Lung (tissue), 12 donors: ENCODE results near the gene SLC7A11. TPM values are rescaled to one million over a fixed set of nuclear protein-coding genes. Genes with fewer than 3 reads are reported as not detected.
A peak's percentile ranks its signal among the peaks of the same experiment; 100 is the strongest.

Experiments used
- ATAC-seq: fragments of 200-7000 bp; cut with Tn5 transposase; one replicate; pipeline ENCODE4 v1.9.1; 2020; ENCODE audit warnings: moderate number of reproducible peaks; ENCODE audit not compliant: insufficient read depth, low FRiP score
- DNase-seq, 3 donors: peaks; one replicate each; pipeline ENCODE4 v3.0.0-alpha.2; 2013 to 2017
- H3K27ac ChIP-seq, 2 donors: one replicate each; pipeline ENCODE4 v1.5.1; 2013; ENCODE audit warnings: mild to moderate bottlenecking in 2 of 2, moderate library complexity in 2 of 2, control low read depth in 1 of 2, inconsistent platforms in 1 of 2, low read depth in 1 of 2, low read length in 1 of 2
- H3K27me3 ChIP-seq, 3 donors: one replicate each; pipeline ENCODE4 v1.5.1; 2013; ENCODE audit warnings: low read length in 2 of 3; ENCODE audit not compliant: control insufficient read depth in 3 of 3, insufficient read depth in 3 of 3
- H3K36me3 ChIP-seq, 4 donors: one replicate each; pipeline ENCODE4 v1.5.1; 2013; ENCODE audit warnings: low read length in 4 of 4, mild to moderate bottlenecking in 1 of 4, moderate library complexity in 1 of 4; ENCODE audit not compliant: control insufficient read depth in 4 of 4, insufficient read depth in 4 of 4
- H3K4me1 ChIP-seq, 5 donors: one replicate each; pipeline ENCODE4 v1.5.1; 2013; ENCODE audit warnings: low read length in 5 of 5, mild to moderate bottlenecking in 2 of 5, moderate library complexity in 1 of 5; ENCODE audit not compliant: control insufficient read depth in 5 of 5, insufficient read depth in 5 of 5
- H3K4me3 ChIP-seq: one replicate; pipeline ENCODE4 v1.5.1; 2013; ENCODE audit warnings: mild to moderate bottlenecking, control low read depth, moderate library complexity
- H3K9ac ChIP-seq, 2 donors: one replicate each; pipeline ENCODE4 v1.5.1; 2013; ENCODE audit warnings: low read length in 2 of 2, control low read depth in 1 of 2; ENCODE audit not compliant: insufficient read depth in 1 of 2
- H3K9me3 ChIP-seq, 4 donors: one replicate each; pipeline ENCODE4 v1.5.1; 2013; ENCODE audit warnings: low read length in 3 of 4, mild to moderate bottlenecking in 1 of 4, moderate library complexity in 1 of 4; ENCODE audit not compliant: control insufficient read depth in 4 of 4, insufficient read depth in 3 of 4
- WGBS, 2 donors: extraction: QIAGEN DNeasy Blood & Tissue Kit; methylation state at CpG; one replicate each; pipeline ENCODE4 v1.1.7; 2013; 5-methylcytosine and 5-hydroxymethylcytosine counted together
- polyA plus RNA-seq, 2 donors: library from polyadenylated mRNA; stranded (reverse); fragments of 200-250 nt; gene quantifications; one replicate each; pipeline ENCODE4 v1.2.1, GENCODE V29; 2013
- total RNA-seq, 2 donors: library from RNA; depleted of rRNA in 1 of 2; stranded (reverse); fragments of >200 nt in 1 of 2; gene quantifications; one replicate each; pipeline ENCODE4 v1.2.1, GENCODE V29; 2014 to 2021
- TF ChIP-seq, protein P1 (sequence below): IDR thresholded peaks from 2 replicates; pipeline ENCODE4 v1.5.1; 2012; ENCODE audit warnings: mild to moderate bottlenecking; ENCODE audit errors: control extremely low read depth, extremely low read depth
- donor health status: control.
- donor health status: control.
- donor health status: Bipolar disorder and iron deficiency.
- donor health status: healthy.
- donor health status: DM: yes; HTN: yes; CAD: no.

The SLC7A11 gene
- total and polyA plus RNA-seq, 4 donors: 2.0 to 6.7 (median 2.9) TPM

GRCh38 chr4:138162259-138162658 is 79.9 kb downstream of the SLC7A11 start:
- no peak overlapping the region for H3K9ac ChIP-seq
- H3K27me3 ChIP-seq: no peaks in the 10 kb centered on the region
- no peak overlapping the region for H3K27ac ChIP-seq
- no peak for ATAC-seq
- no peaks in the 10 kb centered on the region for H3K4me1 ChIP-seq
- H3K4me3 ChIP-seq: no peak overlapping the region
- H3K9me3 ChIP-seq: no peaks in the 10 kb centered on the region
- TF ChIP-seq, protein P1, sequence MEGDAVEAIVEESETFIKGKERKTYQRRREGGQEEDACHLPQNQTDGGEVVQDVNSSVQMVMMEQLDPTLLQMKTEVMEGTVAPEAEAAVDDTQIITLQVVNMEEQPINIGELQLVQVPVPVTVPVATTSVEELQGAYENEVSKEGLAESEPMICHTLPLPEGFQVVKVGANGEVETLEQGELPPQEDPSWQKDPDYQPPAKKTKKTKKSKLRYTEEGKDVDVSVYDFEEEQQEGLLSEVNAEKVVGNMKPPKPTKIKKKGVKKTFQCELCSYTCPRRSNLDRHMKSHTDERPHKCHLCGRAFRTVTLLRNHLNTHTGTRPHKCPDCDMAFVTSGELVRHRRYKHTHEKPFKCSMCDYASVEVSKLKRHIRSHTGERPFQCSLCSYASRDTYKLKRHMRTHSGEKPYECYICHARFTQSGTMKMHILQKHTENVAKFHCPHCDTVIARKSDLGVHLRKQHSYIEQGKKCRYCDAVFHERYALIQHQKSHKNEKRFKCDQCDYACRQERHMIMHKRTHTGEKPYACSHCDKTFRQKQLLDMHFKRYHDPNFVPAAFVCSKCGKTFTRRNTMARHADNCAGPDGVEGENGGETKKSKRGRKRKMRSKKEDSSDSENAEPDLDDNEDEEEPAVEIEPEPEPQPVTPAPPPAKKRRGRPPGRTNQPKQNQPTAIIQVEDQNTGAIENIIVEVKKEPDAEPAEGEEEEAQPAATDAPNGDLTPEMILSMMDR: no peak
- no peaks in the 10 kb centered on the region for H3K36me3 ChIP-seq
- DNase-seq: no peak

GRCh38 chr4:138161351-138161750 is 80.8 kb downstream of the SLC7A11 start:
- H3K27ac ChIP-seq: no peak overlapping the region
- H3K4me3 ChIP-seq: no peak overlapping the region
- no peaks in the 10 kb centered on the region for H3K9me3 ChIP-seq
- 80 to 90% methylated on average over 2 of the region's 2 CpGs for WGBS, 2 donors
- peak in 1 of 3 donors; percentile 3 for DNase-seq
- H3K36me3 ChIP-seq: no peaks in the 10 kb centered on the region
- TF ChIP-seq, protein P1: no peak
- no peak overlapping the region for H3K9ac ChIP-seq
- no peaks in the 10 kb centered on the region for H3K27me3 ChIP-seq
- H3K4me1 ChIP-seq: no peaks in the 10 kb centered on the region
- ATAC-seq: no peak

- WGBS, 2 donors: 91 to 97% methylated on average over 2 of the region's 2 CpGs
- Histone ChIP-seq H3K4me1 (no peaks in the 10 kb centered on the region), H3K36me3 (no peaks in the 10 kb centered on the region), H3K9ac (no peak overlapping the region), H3K9me3 (no peaks in the 10 kb centered on the region), H3K4me3 (no peak overlapping the region), H3K27me3 (no peaks in the 10 kb centered on the region), H3K27ac (no peak overlapping the region)
- DNase-seq (no peak), ATAC-seq (no peak)
- TF ChIP-seq, protein P1: no peak
These were observed 83.3 kb downstream of the SLC7A11 start for GRCh38 chr4:138158746-138159297.

DNA sequence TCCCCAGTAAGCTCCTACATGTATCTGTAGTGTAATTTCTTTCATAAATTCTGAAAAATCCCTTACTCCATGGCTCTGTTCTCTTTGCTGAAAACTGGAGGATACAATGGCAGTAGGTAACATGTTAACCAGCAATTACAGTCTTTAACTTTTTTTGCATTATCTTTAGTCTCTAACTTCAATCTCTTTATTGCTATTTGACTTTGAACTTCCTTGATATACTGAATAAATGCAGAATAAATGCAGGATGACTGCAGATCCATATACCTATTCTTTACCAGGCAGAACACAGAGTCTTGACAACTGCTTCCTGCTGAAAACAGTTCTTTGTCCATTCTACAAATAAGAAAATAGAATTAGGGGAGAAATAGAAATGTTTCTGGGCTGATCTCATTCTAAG is 101.3 kb downstream of the SLC7A11 start:
- Histone ChIP-seq H3K27me3 (no peaks in the 10 kb centered on the region), H3K36me3 (no peaks in the 10 kb centered on the region), H3K4me3 (no peak overlapping the region), H3K9me3 (no peaks in the 10 kb centered on the region), H3K9ac (no peak overlapping the region), H3K4me1 (no peaks in the 10 kb centered on the region), H3K27ac (no peak overlapping the region)
- ATAC-seq: no peak
- TF ChIP-seq, protein P1: no peak
- no peak for DNase-seq
